ENCODE data around the gene FAU.

The FAU gene

GRCh38 chr11:65111744-65112545, 10.0 kb downstream of the FAU start, which contains the start of gene TM7SF2:
TM7SF2 (plus strand) TSS chr11:65111872; CDS start chr11:65112016, 144 bp downstream.
- in situ Hi-C loops (cut with MboI; ENCODE audit: low pct_unique_long_range_greater_than_20kb, low sequenced_read_pairs, unreplicated experiment): no loop called here
- peak; percentile 99 for DNase-seq (ENCODE audit: low spot score)
- no peak for TF ChIP-seq CTCF (IDR thresholded peaks at IDR 0.05; ENCODE audit: extremely low read depth, insufficient read depth, missing control alignments)

DNA sequence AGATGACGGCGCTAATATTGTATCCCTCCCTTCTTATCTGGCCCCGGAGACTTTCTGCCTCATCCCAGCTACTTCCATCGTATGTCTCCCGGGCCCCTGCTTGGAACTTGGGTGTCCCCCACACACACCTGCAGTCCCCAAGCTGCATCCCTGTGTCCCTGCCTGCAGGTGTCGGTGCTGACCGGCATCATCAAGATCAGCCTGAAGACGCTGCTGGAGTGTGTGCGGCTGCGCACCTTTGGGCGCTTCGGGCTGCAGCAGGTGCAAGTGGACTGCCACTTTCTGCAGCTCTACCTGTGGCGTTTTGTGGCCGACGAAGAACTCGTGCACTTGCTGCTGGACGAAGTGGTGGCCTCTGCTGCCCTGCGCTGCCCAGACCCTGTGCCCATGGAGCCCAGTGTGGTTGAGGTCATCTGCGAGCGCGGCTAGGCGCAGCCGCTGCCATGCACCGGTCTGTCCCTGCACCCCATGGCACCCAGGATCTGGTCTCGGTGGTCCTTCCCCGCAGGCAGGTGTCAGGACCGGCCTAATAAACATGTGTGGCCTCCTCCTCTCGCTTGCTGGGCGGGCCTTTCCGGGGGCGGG, 10.7 kb downstream of the FAU start:
- no peak for DNase-seq (ENCODE audit: low spot score)
- no peak for TF ChIP-seq CTCF (IDR thresholded peaks at IDR 0.05; ENCODE audit: extremely low read depth, insufficient read depth, missing control alignments)
- in situ Hi-C loops (cut with MboI; ENCODE audit: low pct_unique_long_range_greater_than_20kb, low sequenced_read_pairs, unreplicated experiment): no loop called here

DNA sequence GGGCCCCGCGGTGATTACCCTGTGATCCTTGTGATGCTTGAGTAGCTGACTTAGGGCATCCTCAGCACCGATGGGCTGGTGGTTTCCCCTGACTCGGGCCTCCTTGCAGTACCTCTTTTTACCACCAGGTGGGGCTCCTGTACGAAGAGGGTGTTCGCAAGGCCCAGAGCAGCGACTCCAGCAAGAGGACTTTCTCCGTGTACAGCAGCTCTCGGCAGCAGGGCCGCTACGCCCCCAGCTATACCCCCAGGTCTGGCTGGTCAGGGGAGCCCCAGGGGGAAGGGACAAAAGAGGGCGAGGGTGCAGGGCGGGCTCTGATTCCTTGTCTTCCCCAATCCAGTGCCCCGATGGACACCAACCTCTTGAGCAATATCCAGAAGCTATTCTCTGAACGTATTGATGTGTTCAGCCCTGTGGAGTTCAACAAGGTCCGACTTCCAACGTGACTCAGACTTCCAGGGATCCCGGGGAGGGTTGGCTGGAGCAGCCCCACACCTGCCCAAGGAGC, 11.5 kb downstream of the FAU start:
- TF ChIP-seq CTCF (IDR thresholded peaks at IDR 0.05; ENCODE audit: extremely low read depth, insufficient read depth, missing control alignments): peak; percentile 92
- in situ Hi-C loops (cut with MboI; ENCODE audit: low pct_unique_long_range_greater_than_20kb, low sequenced_read_pairs, unreplicated experiment): no loop called here
- peak; percentile 94 for DNase-seq (ENCODE audit: low spot score)

GRCh38 chr11:65109231-65110198, 12.4 kb downstream of the FAU start:
- DNase-seq (ENCODE audit: low spot score): no peak
- TF ChIP-seq CTCF (IDR thresholded peaks at IDR 0.05; ENCODE audit: extremely low read depth, insufficient read depth, missing control alignments): no peak
- in situ Hi-C loops (cut with MboI; ENCODE audit: low pct_unique_long_range_greater_than_20kb, low sequenced_read_pairs, unreplicated experiment): no loop called here

GRCh38 chr11:65108469-65109123, 13.3 kb downstream of the FAU start:
- TF ChIP-seq CTCF (IDR thresholded peaks at IDR 0.05; ENCODE audit: extremely low read depth, insufficient read depth, missing control alignments): no peak
- DNase-seq (ENCODE audit: low spot score): no peak
- in situ Hi-C loops (cut with MboI; ENCODE audit: low pct_unique_long_range_greater_than_20kb, low sequenced_read_pairs, unreplicated experiment): no loop called here
